HEK293 (cell line): ENCODE data around the gene RTN4.

Source experiments
- CTCF ChIA-PET: fragments of 350-600 bp; formaldehyde crosslinking; extraction: SDS; loops from one replicate; lab custom pipeline; 2021; ENCODE audit warnings: antibody characterized with exemption; lab: Yijun Ruan, JAX
- POLR2A ChIA-PET: fragments of 300-600 bp; formaldehyde crosslinking; extraction: SDS; loops from one replicate; lab custom pipeline; 2020; ENCODE audit warnings: antibody characterized with exemption, inconsistent platforms; lab: Yijun Ruan, JAX
- H3K27ac ChIP-seq: fragments of 200-500 bp; sonication (Bioruptor generic); 2 replicates; pipeline ENCODE4 v1.5.1; 2014; ENCODE audit warnings: low read depth, low read length, control low read depth, inconsistent platforms; ENCODE audit errors: extremely low read depth
- H3K36me3 ChIP-seq, 2 experiments: fragments of 200-500 bp in 1 of 2; sonication (Bioruptor generic) in 1 of 2; 1 replicate in 1 of 2; 2 replicates in 1 of 2; pipeline ENCODE4 v1.5.1; 2014 to 2017; ENCODE audit warnings: inconsistent platforms in 2 of 2, low read length in 2 of 2; ENCODE audit not compliant: control insufficient read depth in 2 of 2, insufficient read depth in 1 of 2
- H3K4me1 ChIP-seq: fragments of 200-500 bp; sonication (Bioruptor generic); 2 replicates; pipeline ENCODE4 v1.5.1; 2014; ENCODE audit warnings: mild to moderate bottlenecking, low read length, inconsistent platforms; ENCODE audit not compliant: control insufficient read depth, insufficient read depth
- H3K4me3 ChIP-seq: 2 replicates; pipeline ENCODE4 v1.5.1; 2011; ENCODE audit warnings: low read depth, mild to moderate bottlenecking, control low read depth, low read length, moderate library complexity
- H3K9me3 ChIP-seq: fragments of 200-500 bp; sonication (Bioruptor generic); 2 replicates; pipeline ENCODE4 v1.5.1; 2014; ENCODE audit warnings: low read depth, low read length, inconsistent platforms; ENCODE audit not compliant: control insufficient read depth, insufficient read depth
- MEIS1 ChIP-seq: sonication (generic); formaldehyde crosslinking; IDR thresholded peaks from 2 replicates; pipeline ENCODE4 v1.8.1; 2022; ENCODE audit warnings: missing genetic modification reagents, mild to moderate bottlenecking, borderline replicate concordance
- ZBTB10 ChIP-seq: fragments of 450-650 bp; formaldehyde crosslinking; IDR thresholded peaks from 2 replicates; pipeline ENCODE4 v1.5.1; 2016; ENCODE audit warnings: missing biosample characterization, missing genetic modification characterization
- ZFP37 ChIP-seq: fragments of 450-650 bp; formaldehyde crosslinking; IDR thresholded peaks from 2 replicates; pipeline ENCODE4 v1.5.1; 2016; ENCODE audit warnings: missing biosample characterization, missing genetic modification characterization
- ZNF18 ChIP-seq: fragments of 450-650 bp; formaldehyde crosslinking; IDR thresholded peaks from 2 replicates; pipeline ENCODE4 v1.5.1; 2016; ENCODE audit warnings: missing biosample characterization, missing genetic modification characterization
- ZNF292 ChIP-seq: fragments of 450-650 bp; formaldehyde crosslinking; IDR thresholded peaks from 2 replicates; pipeline ENCODE4 v1.5.1; 2016; ENCODE audit warnings: low read depth, missing biosample characterization, missing genetic modification characterization, borderline replicate concordance
- ZNF366 ChIP-seq: fragments of 450-650 bp; formaldehyde crosslinking; conservative IDR thresholded peaks from 2 replicates; pipeline ENCODE4 v1.5.1; 2016; ENCODE audit warnings: missing biosample characterization, missing genetic modification characterization
- ZNF391 ChIP-seq: fragments of 450-650 bp; formaldehyde crosslinking; IDR thresholded peaks from 2 replicates; pipeline ENCODE4 v1.5.1; 2016; ENCODE audit warnings: low read depth, missing biosample characterization, missing genetic modification characterization, borderline replicate concordance
- ZNF513 ChIP-seq: fragments of 450-650 bp; IDR thresholded peaks from 2 replicates; pipeline ENCODE4 v1.5.1; 2018; ENCODE audit warnings: missing biosample characterization, missing genetic modification characterization
- ZNF548 ChIP-seq: fragments of 450-650 bp; formaldehyde crosslinking; IDR thresholded peaks from 2 replicates; pipeline ENCODE4 v1.5.1; 2016; ENCODE audit warnings: missing biosample characterization, missing genetic modification characterization
- ZNF600 ChIP-seq: fragments of 450-650 bp; formaldehyde crosslinking; IDR thresholded peaks from 2 replicates; pipeline ENCODE4 v1.5.1; 2016; ENCODE audit warnings: missing biosample characterization, missing genetic modification characterization
- ZNF629 ChIP-seq: fragments of 450-650 bp; formaldehyde crosslinking; IDR thresholded peaks from 2 replicates; pipeline ENCODE4 v1.5.1; 2017; ENCODE audit warnings: missing biosample characterization, missing genetic modification characterization
- ZNF654 ChIP-seq: fragments of 450-650 bp; formaldehyde crosslinking; IDR thresholded peaks from 2 replicates; pipeline ENCODE4 v1.5.1; 2016; ENCODE audit warnings: low read depth, missing biosample characterization, missing genetic modification characterization
- ZNF658 ChIP-seq: fragments of 450-650 bp; formaldehyde crosslinking; IDR thresholded peaks from 2 replicates; pipeline ENCODE4; 2016; ENCODE audit warnings: missing biosample characterization, missing genetic modification characterization

Gene RTN4

DNA sequence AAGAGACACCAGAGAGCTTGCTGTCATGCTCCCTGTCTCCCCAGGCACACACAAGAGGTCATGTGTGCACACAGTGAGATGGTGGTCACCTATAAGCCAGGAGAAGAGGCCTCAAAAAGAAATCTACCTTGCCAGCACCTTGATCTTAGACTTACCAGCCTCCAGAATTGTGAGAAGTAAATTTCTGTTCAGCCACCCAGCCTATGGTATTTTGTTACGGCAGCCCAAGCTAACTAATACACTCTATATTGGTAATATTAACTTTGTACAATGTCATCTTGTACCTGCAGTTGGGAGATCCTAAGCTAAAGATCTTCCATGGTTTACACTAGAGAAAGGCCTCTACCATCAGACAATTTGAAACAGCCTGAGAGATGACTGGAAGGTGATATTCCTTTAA, 21.2 kb downstream of the RTN4 start:
- Histone ChIP-seq H3K9me3 (no peaks in the 10 kb centered on the region), H3K4me3 (no peak overlapping the region), H3K4me1 (0 out of 2 replicates have a peak, but pooled peaks cover 2% of the 10 kb centered on the region), H3K36me3 (no peaks in the 10 kb centered on the region), H3K27ac (no peak overlapping the region)
- ChIA-PET CTCF (interaction anchor here (0.6 to 1.1 kb wide), 2 partner anchors 134 to 139 kb away, joined by 3 to 8 read pairs; no protein-coding TSS in a partner anchor), POLR2A (interaction anchor here (1.6 kb wide), 1 partner anchor 21 kb away, joined by 6 read pairs; the partner anchor contains the start of gene RTN4)
- TF ChIP-seq ZFP37 (tag by site-specific recombination) (no peak), ZNF548 (tag by site-specific recombination) (no peak), ZNF658 (no peak), ZBTB10 (tag by site-specific recombination) (no peak), ZNF292 (tag by site-specific recombination) (no peak)

- Histone ChIP-seq H3K4me1 (0 out of 2 replicates have a peak, but pooled peaks cover 2% of the 10 kb centered on the region), H3K4me3 (no peak overlapping the region), H3K36me3 (no peaks in the 10 kb centered on the region), H3K27ac (no peak overlapping the region), H3K9me3 (no peaks in the 10 kb centered on the region)
- ChIA-PET POLR2A (no interaction called here), CTCF (interaction anchor here (1.1 kb wide), 1 partner anchor 322 kb away, joined by 3 read pairs; no protein-coding TSS in a partner anchor)
- TF ChIP-seq ZNF629 (tag by site-specific recombination) = no peak
- no peak for TF ChIP-seq ZNF18 (tag by site-specific recombination)
Observed at GRCh38 chr2:55027226-55027625, 23.0 kb downstream of the RTN4 start.

- Histone ChIP-seq H3K36me3 (no peaks in the 10 kb centered on the region), H3K9me3 (no peaks in the 10 kb centered on the region), H3K4me1 (0 out of 2 replicates have a peak, but pooled peaks cover 2% of the 10 kb centered on the region), H3K4me3 (no peak overlapping the region), H3K27ac (no peak overlapping the region)
- TF ChIP-seq ZNF513 (tag by site-specific recombination) (no peak), MEIS1 (CRISPR knock-in tag) (no peak), ZNF600 (tag by site-specific recombination) (no peak), ZNF654 (tag by site-specific recombination) (no peak), ZNF391 (tag by site-specific recombination) (no peak), ZNF366 (tag by site-specific recombination) (no peak), ZNF18 (tag by site-specific recombination) (no peak)
- ChIA-PET CTCF (interaction anchor here (1.1 to 1.7 kb wide), 4 partner anchors 11 to 321 kb away, joined by 3 to 6 read pairs (median 4); no protein-coding TSS in a partner anchor), POLR2A (interaction anchor here (1.0 to 1.3 kb wide), 2 partner anchors 22 to 24 kb away, joined by 3 to 5 read pairs; partner anchors contain the start of gene RTN4)
Observed at GRCh38 chr2:55026202-55026601, 24.0 kb downstream of the RTN4 start.
